ELR (cell line): ENCODE data around the gene SUV39H2.
"Not testable (repeated sequence)": the region's sequence is repeated elsewhere in the genome, so short reads cannot be mapped to it uniquely, and the experiment has no call there.

Experiments used
- DNase-seq: peaks from one replicate; pipeline ENCODE4 v3.0.0-alpha.2; 2015; ENCODE audit warnings: low read depth

Gene SUV39H2

GRCh38 chr10:14878266-14879123, at the start of gene SUV39H2:
TSS of gene SUV39H2 (plus strand) at chr10:14878866. CDS start at chr10:14878889, 23 bp downstream.
- DNase-seq = peak; percentile 95

GRCh38 chr10:14833106-14833505, 45.6 kb upstream of the SUV39H2 start:
- DNase-seq = no peak

- no peak for DNase-seq
These were observed 42.5 kb upstream of the SUV39H2 start for GRCh38 chr10:14836208-14836607.

GRCh38 chr10:14837003-14837756, 41.5 kb upstream of the SUV39H2 start:
- DNase-seq = no peak

- peak; percentile 99 for DNase-seq
These were observed 40.7 kb upstream of the SUV39H2 start, which contains the start of the genes CDNF, HSPA14 and MSANTD7 for GRCh38 chr10:14837757-14838581. TSS of gene CDNF (minus strand) at chr10:14838037. CDS start at chr10:14837946, 91 bp downstream. TSS of gene HSPA14 (plus strand) at chr10:14838306. CDS start at chr10:14838403, 97 bp downstream. TSS of gene MSANTD7 (plus strand) at chr10:14838306. CDS start at chr10:14842285, 3,979 bp downstream.

- DNase-seq = peak; percentile 50
These were observed 39.9 kb upstream of the SUV39H2 start for GRCh38 chr10:14838582-14839304.

GRCh38 chr10:14839305-14839695, 39.4 kb upstream of the SUV39H2 start:
- DNase-seq = peak; percentile 32

- no peak for DNase-seq
These were observed 38.5 kb upstream of the SUV39H2 start for GRCh38 chr10:14840178-14840577.

- DNase-seq = no peak
These were observed 35.2 kb upstream of the SUV39H2 start for GRCh38 chr10:14843327-14843988.

GRCh38 chr10:14844948-14845347, 33.7 kb upstream of the SUV39H2 start:
- DNase-seq = no peak

GRCh38 chr10:14852236-14852635, 26.4 kb upstream of the SUV39H2 start:
- DNase-seq = no peak

GRCh38 chr10:14855453-14855852, 23.2 kb upstream of the SUV39H2 start:
- DNase-seq = no peak

GRCh38 chr10:14858338-14858960, 20.2 kb upstream of the SUV39H2 start:
- DNase-seq = no peak

GRCh38 chr10:14859043-14859442, 19.6 kb upstream of the SUV39H2 start:
- no peak for DNase-seq

- DNase-seq = no peak
These were observed 18.9 kb upstream of the SUV39H2 start for GRCh38 chr10:14859775-14860174.

GRCh38 chr10:14860791-14861190, 17.9 kb upstream of the SUV39H2 start:
- DNase-seq = no peak

- not testable (repeated sequence) for DNase-seq
These were observed 14.2 kb upstream of the SUV39H2 start for GRCh38 chr10:14864466-14864865.

GRCh38 chr10:14864871-14865270, 13.8 kb upstream of the SUV39H2 start:
- DNase-seq = not testable (repeated sequence)

- DNase-seq = peak; percentile 76
These were observed 5.4 kb upstream of the SUV39H2 start for GRCh38 chr10:14873090-14873760.

- no peak for DNase-seq
These were observed 2.7 kb upstream of the SUV39H2 start for GRCh38 chr10:14875941-14876340.
